GM12891 (cell line): ENCODE measurements around the gene GRM8.

Source experiments
- PAX5 ChIP-seq: IDR thresholded peaks from 2 replicates; pipeline ENCODE4 v1.6.1; 2011; ENCODE audit warnings: low read length, moderate library complexity, mild to moderate bottlenecking; ENCODE audit not compliant: insufficient read depth, severe bottlenecking
- POLR2A ChIP-seq: IDR thresholded peaks from 2 replicates; pipeline ENCODE4 v1.6.1; 2011; ENCODE audit warnings: low read depth, low read length, control low read depth
- POLR2AphosphoS5 ChIP-seq: IDR thresholded peaks from 2 replicates; pipeline ENCODE4 v1.6.1; 2011; ENCODE audit warnings: low read depth, low read length, control low read depth

DNA sequence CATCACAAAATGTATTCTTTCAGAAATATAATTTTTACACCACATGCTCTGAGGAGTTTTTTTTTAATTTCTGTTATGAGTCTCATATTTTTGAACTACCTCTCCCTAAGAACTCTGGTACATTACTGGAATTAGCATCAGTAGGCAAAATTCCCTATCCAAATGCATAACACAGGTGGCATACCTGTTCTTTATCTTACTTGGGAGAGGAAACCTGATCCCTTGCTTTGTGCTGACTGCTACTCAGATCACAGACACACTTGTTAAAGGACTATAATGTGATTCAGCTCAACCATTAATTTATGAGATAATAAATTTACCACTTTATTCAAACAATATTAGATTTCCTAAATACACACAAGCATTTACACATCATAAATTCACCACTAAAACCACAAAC, 617.2 kb downstream of the GRM8 start:
- no peak for TF ChIP-seq POLR2AphosphoS5
- TF ChIP-seq POLR2A, result no peak
- TF ChIP-seq PAX5, result no peak
